Measurements from ENCODE around the gene SLC6A15.

Gene SLC6A15

GRCh38 chr12:84912198-84913128 lies at the start of gene SLC6A15:
Gene SLC6A15 (minus strand): TSS chr12:84912799. CDS start chr12:84892120, 20,679 bp downstream.
- DNase-seq: peak; percentile 77

- no peak for DNase-seq
These were observed 48.3 kb upstream of the SLC6A15 start for GRCh38 chr12:84960918-84961317.

GRCh38 chr12:84955298-84955697 lies 42.7 kb upstream of the SLC6A15 start:
- DNase-seq: no peak

GRCh38 chr12:84954415-84954814 lies 41.8 kb upstream of the SLC6A15 start:
- DNase-seq: no peak

- DNase-seq: no peak
These were observed 38.5 kb upstream of the SLC6A15 start for GRCh38 chr12:84950971-84951546.

- DNase-seq: no peak
These were observed 34.2 kb upstream of the SLC6A15 start for GRCh38 chr12:84946753-84947152.

GRCh38 chr12:84937415-84937814 lies 24.8 kb upstream of the SLC6A15 start:
- DNase-seq: no peak

GRCh38 chr12:84929501-84929900 lies 16.9 kb upstream of the SLC6A15 start:
- no peak for DNase-seq

GRCh38 chr12:84924981-84925380 lies 12.4 kb upstream of the SLC6A15 start:
- no peak for DNase-seq

GRCh38 chr12:84922693-84923092 lies 10.1 kb upstream of the SLC6A15 start:
- DNase-seq: no peak

- DNase-seq: no peak
These were observed 7.7 kb upstream of the SLC6A15 start for GRCh38 chr12:84920331-84920730.

GRCh38 chr12:84919271-84919670 lies 6.7 kb upstream of the SLC6A15 start:
- DNase-seq: no peak

GRCh38 chr12:84913129-84913515 lies 523 bp upstream of the SLC6A15 start:
- no peak for DNase-seq

- peak; percentile 81 for DNase-seq
These were observed 1.1 kb downstream of the SLC6A15 start for GRCh38 chr12:84911271-84912197.

GRCh38 chr12:84910549-84911241 lies 1.9 kb downstream of the SLC6A15 start:
- DNase-seq: peak; percentile 39

GRCh38 chr12:84904051-84904450 lies 8.5 kb downstream of the SLC6A15 start:
- DNase-seq: no peak

GRCh38 chr12:84891106-84891838 lies 21.3 kb downstream of the SLC6A15 start:
- no peak for DNase-seq

GRCh38 chr12:84889818-84890217 lies 22.8 kb downstream of the SLC6A15 start:
- DNase-seq: no peak

- DNase-seq: no peak
These were observed 23.7 kb downstream of the SLC6A15 start for GRCh38 chr12:84888861-84889260.

GRCh38 chr12:84877340-84877739 lies 35.3 kb downstream of the SLC6A15 start:
- DNase-seq: no peak

- DNase-seq: no peak
These were observed 37.4 kb downstream of the SLC6A15 start for GRCh38 chr12:84875241-84875640.

- no peak for DNase-seq
These were observed 37.8 kb downstream of the SLC6A15 start for GRCh38 chr12:84874825-84875139.

Data from NCI-H1105 treated with DMSO at 0.1 percent for 48 hours (cell line).